H4 (cell line): ENCODE measurements around the gene FASTK. TPM values are rescaled to one million over a fixed set of nuclear protein-coding genes. Genes with fewer than 3 reads are reported as not detected.

ENCODE experiments used
- DNase-seq: peaks from one replicate; pipeline ENCODE4 v3.0.0-alpha.2; 2015; ENCODE audit warnings: low spot score
- total RNA-seq: library from RNA; depleted of rRNA; stranded (reverse); fragments of >200 nt; shearing (Covaris generic); gene quantifications from 2 replicates; pipeline ENCODE4 v1.2.3, GENCODE V29; 2014

The FASTK gene
- total RNA-seq, 1 experiment from 2014 or later: 70.0 TPM

- no peak for DNase-seq
These were observed 1.8 kb upstream of the FASTK start for GRCh38 chr7:151082141-151083070.

- no peak for DNase-seq
These were observed 827 bp upstream of the FASTK start for GRCh38 chr7:151081170-151082101.

- no peak for DNase-seq
These were observed 515 bp downstream of the FASTK start for GRCh38 chr7:151080067-151080521.

GRCh38 chr7:151079199-151079910, 1.3 kb downstream of the FASTK start:
- DNase-seq: no peak

- DNase-seq: no peak
These were observed 2.2 kb downstream of the FASTK start for GRCh38 chr7:151078233-151079040.

GRCh38 chr7:151077705-151078232, 2.8 kb downstream of the FASTK start:
- no peak for DNase-seq

GRCh38 chr7:151076863-151077704, 3.5 kb downstream of the FASTK start:
- no peak for DNase-seq

- DNase-seq: no peak
These were observed 4.6 kb downstream of the FASTK start for GRCh38 chr7:151075978-151076426.

GRCh38 chr7:151075662-151075971, 5.0 kb downstream of the FASTK start:
- no peak for DNase-seq

- no peak for DNase-seq
These were observed 5.6 kb downstream of the FASTK start for GRCh38 chr7:151074817-151075661.

- no peak for DNase-seq
These were observed 6.6 kb downstream of the FASTK start for GRCh38 chr7:151073990-151074389.

- no peak for DNase-seq
These were observed 9.4 kb downstream of the FASTK start for GRCh38 chr7:151071032-151071866.

GRCh38 chr7:151070574-151070960, 10.0 kb downstream of the FASTK start:
- no peak for DNase-seq

GRCh38 chr7:151069841-151070573, 10.6 kb downstream of the FASTK start:
- DNase-seq: no peak

- no peak for DNase-seq
These were observed 12.4 kb downstream of the FASTK start for GRCh38 chr7:151068069-151068773.

GRCh38 chr7:151066273-151066974, 14.2 kb downstream of the FASTK start:
- no peak for DNase-seq
